Large intestine (tissue), 3 donors: ENCODE measurements around the gene LGR6. TPM values are rescaled to one million over a fixed set of nuclear protein-coding genes. Genes with fewer than 3 reads are reported as not detected.
"Not testable (repeated sequence)": the region's sequence is repeated elsewhere in the genome, so short reads cannot be mapped to it uniquely, and the experiment has no call there.

Experiments
- DNase-seq, 2 donors: peaks; one replicate each; pipeline versions ENCODE4 v3.0.0 to v3.0.0-alpha.2; 2013
- H3K27ac ChIP-seq: one replicate; pipeline ENCODE4 v1.5.1; 2013; ENCODE audit warnings: low read length
- H3K27me3 ChIP-seq: 2 replicates; pipeline ENCODE4 v1.6.1; 2013; ENCODE audit warnings: low read length; ENCODE audit not compliant: control insufficient read depth, insufficient read depth
- H3K36me3 ChIP-seq: 2 replicates; pipeline ENCODE4 v1.6.1; 2013; ENCODE audit warnings: low read length; ENCODE audit not compliant: control insufficient read depth, insufficient read depth
- H3K4me1 ChIP-seq: one replicate; pipeline ENCODE4 v1.6.1; 2013; ENCODE audit warnings: low read length; ENCODE audit not compliant: control insufficient read depth, insufficient read depth
- H3K4me3 ChIP-seq: one replicate; pipeline ENCODE4 v1.5.1; 2013; ENCODE audit warnings: low read length
- H3K9me3 ChIP-seq: one replicate; pipeline ENCODE4 v1.6.1; 2013; ENCODE audit warnings: mild to moderate bottlenecking, low read depth, low read length, moderate library complexity; ENCODE audit not compliant: control insufficient read depth
- WGBS: methylation state at CpG from one replicate; pipeline ENCODE4 v1.1.5; 2013; ENCODE audit warnings: low lambda C conversion rate; ENCODE audit not compliant: insufficient coverage; 5-methylcytosine and 5-hydroxymethylcytosine counted together
- polyA plus RNA-seq: library from polyadenylated mRNA; unstranded; fragments of 120-200 nt; gene quantifications from one replicate; pipeline ENCODE4 v1.2.1, GENCODE V29; 2013

The LGR6 gene
- polyA plus RNA-seq, 1 donor, result 0.36 TPM

GRCh38 chr1:202191391-202191790, 2.2 kb upstream of the LGR6 start:
- not testable (repeated sequence) for H3K9me3 ChIP-seq, H3K36me3 ChIP-seq, H3K4me3 ChIP-seq, DNase-seq, H3K27ac ChIP-seq
- peaks cover 28% of the 10 kb centered on the region for H3K27me3 ChIP-seq
- peaks cover 49% of the 10 kb centered on the region for H3K4me1 ChIP-seq
- WGBS, result no CpG with 5 or more reads among the region's 33 CpGs

DNA sequence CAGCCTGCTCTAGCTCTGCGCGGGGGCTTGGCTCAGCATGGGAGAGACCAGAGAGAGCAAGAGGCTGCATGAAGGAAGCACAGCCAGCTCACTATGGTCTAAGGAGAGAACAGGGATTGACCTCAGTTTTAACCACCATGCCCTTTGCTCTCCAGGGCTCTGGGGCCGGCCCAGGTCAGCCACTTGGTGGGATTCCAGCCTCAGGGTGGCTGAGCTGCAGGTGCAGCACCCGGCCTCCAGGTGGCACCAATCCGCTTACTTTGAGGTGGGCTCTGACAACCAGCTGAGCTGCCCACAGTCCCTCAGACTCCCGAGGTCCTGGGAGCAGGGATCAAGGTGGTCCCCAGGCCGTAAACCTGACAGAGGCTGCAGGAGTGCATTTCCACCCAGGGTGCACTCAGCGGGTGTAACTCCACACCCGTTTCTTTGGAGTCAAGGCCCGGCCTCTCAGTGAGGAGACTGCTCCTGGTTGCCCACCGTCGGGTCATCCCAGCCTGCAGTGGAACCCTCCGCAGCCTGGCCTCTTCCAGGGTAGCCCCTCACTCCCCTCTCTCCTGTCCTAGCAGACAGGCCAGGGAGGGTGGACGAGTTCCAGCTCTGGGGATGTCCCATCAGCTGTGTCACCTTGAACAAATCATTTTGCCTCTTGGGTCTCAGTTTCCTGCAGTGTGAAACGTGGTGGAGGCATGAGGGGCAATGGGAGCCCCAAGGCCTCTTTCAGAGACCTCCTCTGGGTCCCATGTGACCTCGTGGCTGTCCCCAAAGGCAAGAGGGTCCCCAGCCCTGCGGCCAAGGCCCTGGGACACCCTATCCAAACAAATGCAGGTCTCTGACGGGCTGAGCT, 607 bp upstream of the LGR6 start:
- H3K36me3 ChIP-seq, result no peaks in the 10 kb centered on the region
- peak; percentile 36 to 44 for DNase-seq
- no peak overlapping the region for H3K27ac ChIP-seq
- no CpG with 5 or more reads among the region's 18 CpGs for WGBS
- H3K4me3 ChIP-seq, result no peak overlapping the region
- peaks cover 35% of the 10 kb centered on the region for H3K4me1 ChIP-seq
- peaks cover 3% of the 10 kb centered on the region for H3K9me3 ChIP-seq
- peaks cover 28% of the 10 kb centered on the region for H3K27me3 ChIP-seq

- peaks cover 25% of the 10 kb centered on the region for H3K4me1 ChIP-seq
- H3K36me3 ChIP-seq, result no peaks in the 10 kb centered on the region
- no CpG with 5 or more reads among the region's 11 CpGs for WGBS
- H3K27me3 ChIP-seq, result peaks cover 28% of the 10 kb centered on the region
- no peak for DNase-seq
- H3K4me3 ChIP-seq, result no peak overlapping the region
- peaks cover 3% of the 10 kb centered on the region for H3K9me3 ChIP-seq
- H3K27ac ChIP-seq, result no peak overlapping the region
Measured at GRCh38 chr1:202194328-202194648, 689 bp downstream of the LGR6 start.

- WGBS, result no CpG with 5 or more reads among the region's 7 CpGs
- Histone ChIP-seq H3K9me3 (peaks cover 3% of the 10 kb centered on the region), H3K27me3 (peaks cover 28% of the 10 kb centered on the region), H3K4me3 (no peak overlapping the region), H3K4me1 (peaks cover 16% of the 10 kb centered on the region), H3K27ac (no peak overlapping the region), H3K36me3 (no peaks in the 10 kb centered on the region)
- no peak for DNase-seq
Measured at GRCh38 chr1:202197653-202198365, 4.2 kb downstream of the LGR6 start.

- H3K36me3 ChIP-seq, result no peaks in the 10 kb centered on the region
- H3K4me3 ChIP-seq, result no peak overlapping the region
- H3K9me3 ChIP-seq, result peaks cover 3% of the 10 kb centered on the region
- H3K27ac ChIP-seq, result no peak overlapping the region
- H3K4me1 ChIP-seq, result peaks cover 10% of the 10 kb centered on the region
- WGBS, result no CpG with 5 or more reads among the region's 1 CpG
- no peak for DNase-seq
- H3K27me3 ChIP-seq, result peaks cover 23% of the 10 kb centered on the region
Measured at GRCh38 chr1:202198366-202198724, 4.7 kb downstream of the LGR6 start.

DNA sequence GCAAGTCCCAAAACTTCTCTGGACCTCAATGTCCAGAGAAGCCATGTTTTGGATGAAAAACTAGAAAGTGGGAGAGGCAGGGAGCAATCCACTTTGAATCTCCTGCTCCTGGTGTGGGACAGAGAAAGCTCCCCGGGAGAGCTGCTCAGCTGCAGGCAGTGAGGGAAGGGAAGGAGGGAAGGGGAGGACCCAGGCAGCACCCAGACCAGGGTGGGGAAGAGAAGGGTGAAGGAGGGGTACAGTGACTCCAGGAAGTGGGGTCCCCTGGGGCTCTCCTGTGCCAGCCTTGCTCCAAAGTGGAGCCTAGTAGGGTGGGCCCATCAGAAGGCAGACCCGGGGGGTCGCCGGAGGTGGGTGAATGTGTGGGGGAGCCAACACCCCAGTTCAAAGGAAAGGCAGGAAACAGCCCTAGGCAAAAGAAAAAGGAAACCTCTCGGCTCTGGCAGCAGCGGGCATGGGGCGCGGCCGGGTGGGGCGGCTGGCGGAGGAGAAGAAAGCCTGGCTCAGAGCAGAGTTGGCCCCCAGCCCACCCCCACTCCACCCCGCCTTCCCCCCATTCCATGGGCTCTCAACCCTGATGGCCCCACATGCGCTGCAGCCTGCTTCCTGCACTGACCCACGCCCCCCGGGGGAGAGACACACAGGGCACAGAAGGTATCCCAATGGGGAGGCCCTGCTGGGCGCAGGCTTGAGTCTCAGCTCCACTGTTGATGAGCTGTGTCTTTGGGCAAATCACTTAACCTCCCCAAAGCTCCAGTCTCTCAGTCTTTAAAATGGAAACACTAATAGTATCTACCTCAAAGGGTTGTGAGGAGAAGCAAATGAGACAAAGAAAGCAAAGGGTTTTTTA, 5.7 kb downstream of the LGR6 start:
- Histone ChIP-seq H3K4me3 (no peak overlapping the region), H3K27ac (peak overlapping the region; percentile 28), H3K36me3 (no peaks in the 10 kb centered on the region), H3K27me3 (peaks cover 17% of the 10 kb centered on the region), H3K9me3 (no peaks in the 10 kb centered on the region), H3K4me1 (peaks cover 5% of the 10 kb centered on the region)
- no CpG with 5 or more reads among the region's 16 CpGs for WGBS
- peak in 1 of 2 donors; percentile 67 for DNase-seq

GRCh38 chr1:202200112-202200548, 6.5 kb downstream of the LGR6 start:
- WGBS, result no CpG with 5 or more reads among the region's 4 CpGs
- H3K9me3 ChIP-seq, result no peaks in the 10 kb centered on the region
- peak in 1 of 2 donors; percentile 29 for DNase-seq
- H3K27ac ChIP-seq, result no peak overlapping the region
- H3K27me3 ChIP-seq, result peaks cover 9% of the 10 kb centered on the region
- H3K4me1 ChIP-seq, result peaks cover 5% of the 10 kb centered on the region
- no peaks in the 10 kb centered on the region for H3K36me3 ChIP-seq
- H3K4me3 ChIP-seq, result no peak overlapping the region

- Histone ChIP-seq H3K27ac (no peak overlapping the region), H3K4me3 (no peak overlapping the region), H3K4me1 (peaks cover 5% of the 10 kb centered on the region), H3K9me3 (peaks cover 5% of the 10 kb centered on the region), H3K27me3 (peaks cover 4% of the 10 kb centered on the region), H3K36me3 (no peaks in the 10 kb centered on the region)
- no CpG with 5 or more reads among the region's 8 CpGs for WGBS
- no peak for DNase-seq
Measured at GRCh38 chr1:202200669-202201068, 7.1 kb downstream of the LGR6 start.

- no CpG with 5 or more reads among the region's 3 CpGs for WGBS
- peaks cover 5% of the 10 kb centered on the region for H3K4me1 ChIP-seq
- no peaks in the 10 kb centered on the region for H3K27me3 ChIP-seq
- DNase-seq, result no peak
- no peaks in the 10 kb centered on the region for H3K36me3 ChIP-seq
- no peak overlapping the region for H3K4me3 ChIP-seq
- peaks cover 5% of the 10 kb centered on the region for H3K9me3 ChIP-seq
- H3K27ac ChIP-seq, result no peak overlapping the region
Measured at GRCh38 chr1:202201266-202201665, 7.7 kb downstream of the LGR6 start.

DNA sequence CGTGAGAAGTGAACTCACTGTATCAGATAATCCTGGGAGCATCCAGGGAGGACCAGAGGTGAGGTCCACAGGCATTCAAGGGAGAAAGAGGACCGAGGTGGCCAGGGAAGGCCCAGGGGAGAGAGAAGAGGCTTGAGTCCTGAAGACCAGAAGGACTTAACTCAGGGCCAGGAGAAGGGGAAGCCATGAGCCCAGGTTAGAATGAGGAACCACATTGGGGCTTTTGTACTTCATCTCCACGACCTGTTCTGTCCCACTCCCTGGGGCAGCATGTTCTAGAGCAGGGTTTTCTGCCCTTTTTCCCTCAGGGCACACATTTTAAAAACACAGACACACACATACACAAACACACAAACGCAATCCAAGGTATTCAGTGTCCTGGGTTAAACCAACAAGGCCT, 8.4 kb downstream of the LGR6 start:
- H3K9me3 ChIP-seq, result peaks cover 5% of the 10 kb centered on the region
- H3K4me1 ChIP-seq, result peaks cover 5% of the 10 kb centered on the region
- WGBS, result 20% methylated on average over 1 of the region's 4 CpGs
- no peaks in the 10 kb centered on the region for H3K27me3 ChIP-seq
- no peak for DNase-seq
- H3K4me3 ChIP-seq, result no peak overlapping the region
- no peak overlapping the region for H3K27ac ChIP-seq
- H3K36me3 ChIP-seq, result no peaks in the 10 kb centered on the region
